Heart left ventricle (tissue), 13 donors: Measurements from ENCODE around the gene EPN2.

Experiments used
- CTCF ChIP-seq, 12 donors: fragments of 200-600 bp; sonication (generic) in 4 of 12; IDR thresholded peaks; one replicate each; pipeline versions ENCODE4 v1.5.0 to v1.8.0; 2018 to 2022; ENCODE audit warnings: antibody characterized with exemption in 12 of 12, mild to moderate bottlenecking in 5 of 12
- POLR2A ChIP-seq, 2 donors: fragments of 450-650 bp; IDR thresholded peaks; one replicate each; pipeline ENCODE4 v1.6.1; 2017; ENCODE audit warnings: antibody characterized with exemption in 2 of 2, mild to moderate bottlenecking in 2 of 2, moderate library complexity in 2 of 2
- donor health status: ischemic (EF 13 %, LVEDD 7.1; RV severe dilation, severe dysfunction).
- donor health status: DM: no; HTN: yes; CAD: no.
- donor health status: DM: no; HTN: no; CAD: no.
- donor health status: ischemic (EF 25% LVEDD 6.9; RV normal size, moderate dysfunction).
- donor health status: ischemic (EF 25% LVEDD 5.7; RV mildly dilated, moderate dysfunction).
- donor health status: ischemic (EF 35%, LVEDD 5.7; RV mildly dilated, moderate dysfunction).
- donor health status: nonischemic (EF 11% LVEDD 7.7; RV severe dilation, severe dysfunction).
- donor health status: DM: yes; HTN: yes; CAD: no.
- donor health status: PGD.
- donor health status: ischemic (EF 29% LVEDD 5.4; RV normal size, mild dysfunction).
- donor health status: nonischemic (EF 23%, LVEDD 6.1; RV moderate dilation, normal function).

DNA sequence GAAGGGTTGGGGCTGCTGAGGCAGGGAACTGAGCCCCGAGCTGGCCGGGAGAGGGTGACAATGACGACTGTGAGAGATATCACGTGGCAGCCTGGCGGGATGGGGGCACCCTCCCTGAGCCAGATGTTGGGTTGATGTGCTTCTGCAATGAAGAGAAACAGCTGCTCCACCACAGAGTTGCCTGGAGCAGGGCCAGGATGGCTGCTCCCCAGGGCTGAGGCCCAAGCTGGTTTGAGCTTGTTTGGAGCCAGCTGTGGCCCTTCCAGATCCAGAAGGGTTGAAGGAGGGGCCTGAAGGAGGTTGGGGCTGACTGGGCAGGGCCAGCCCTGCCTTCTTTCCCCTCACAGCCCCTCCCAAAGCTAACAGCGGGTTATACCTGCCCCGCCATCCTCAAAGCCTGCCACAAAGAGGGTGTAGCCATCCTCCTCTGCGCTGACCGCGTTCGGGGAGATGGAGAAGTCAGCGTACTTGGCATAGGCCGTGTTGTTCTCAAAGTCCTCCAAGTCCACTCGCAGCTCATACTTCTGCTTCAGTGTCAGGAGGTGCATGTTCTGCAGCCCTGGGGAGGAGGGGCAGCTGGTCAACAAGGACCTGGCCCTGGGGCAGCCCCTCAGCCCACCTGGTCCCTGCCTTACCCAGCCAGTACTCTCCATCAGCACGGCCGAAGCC, 147.7 kb downstream of the EPN2 start:
- TF ChIP-seq POLR2A (IDR thresholded peaks at IDR 0.05) (no peak), CTCF (IDR thresholded peaks at IDR 0.05) (no peak)
